Stimulated activated CD8-positive, alpha-beta memory T cell treated with anti-CD3 and anti-CD28 coated beads, Interleukin-7, amount 100 ng/mL, for 48 hours (primary cell): ENCODE results near the gene CRYGA.
A peak's percentile ranks its signal among the peaks of the same experiment; 100 is the strongest.

ENCODE experiments used
- DNase-seq, 2 donors: peaks; one replicate each; pipeline ENCODE4 v3.0.0-alpha.2; 2020; ENCODE audit warnings: low read depth in 1 of 2; ENCODE audit errors: extremely low read depth in 1 of 2

The CRYGA gene, protein sequence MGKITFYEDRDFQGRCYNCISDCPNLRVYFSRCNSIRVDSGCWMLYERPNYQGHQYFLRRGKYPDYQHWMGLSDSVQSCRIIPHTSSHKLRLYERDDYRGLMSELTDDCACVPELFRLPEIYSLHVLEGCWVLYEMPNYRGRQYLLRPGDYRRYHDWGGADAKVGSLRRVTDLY

DNA sequence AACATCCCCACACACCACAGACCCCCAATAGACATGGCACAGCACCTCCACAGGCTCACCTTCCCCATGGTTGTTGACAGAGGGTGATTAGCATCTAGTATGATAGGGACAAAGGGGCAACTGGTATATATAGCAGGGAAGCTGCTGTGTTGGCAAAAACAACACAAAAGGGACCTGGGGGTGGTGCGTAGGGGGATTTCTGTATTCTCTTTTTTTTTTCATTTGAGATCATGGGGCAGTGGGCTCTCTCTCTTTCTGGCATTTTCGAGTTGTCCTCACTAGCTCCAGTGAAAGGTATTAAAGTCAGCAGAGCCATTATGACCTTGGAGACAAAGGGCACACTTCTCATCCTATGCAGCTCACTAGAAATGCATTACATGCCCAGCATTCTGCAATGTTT lies at the start of gene CRYGA:
TSS of gene CRYGA (minus strand) at position 101 of the 400 bp plus-strand sequence. CDS start at position 68, 33 bp downstream.
- DNase-seq: no peak

DNA sequence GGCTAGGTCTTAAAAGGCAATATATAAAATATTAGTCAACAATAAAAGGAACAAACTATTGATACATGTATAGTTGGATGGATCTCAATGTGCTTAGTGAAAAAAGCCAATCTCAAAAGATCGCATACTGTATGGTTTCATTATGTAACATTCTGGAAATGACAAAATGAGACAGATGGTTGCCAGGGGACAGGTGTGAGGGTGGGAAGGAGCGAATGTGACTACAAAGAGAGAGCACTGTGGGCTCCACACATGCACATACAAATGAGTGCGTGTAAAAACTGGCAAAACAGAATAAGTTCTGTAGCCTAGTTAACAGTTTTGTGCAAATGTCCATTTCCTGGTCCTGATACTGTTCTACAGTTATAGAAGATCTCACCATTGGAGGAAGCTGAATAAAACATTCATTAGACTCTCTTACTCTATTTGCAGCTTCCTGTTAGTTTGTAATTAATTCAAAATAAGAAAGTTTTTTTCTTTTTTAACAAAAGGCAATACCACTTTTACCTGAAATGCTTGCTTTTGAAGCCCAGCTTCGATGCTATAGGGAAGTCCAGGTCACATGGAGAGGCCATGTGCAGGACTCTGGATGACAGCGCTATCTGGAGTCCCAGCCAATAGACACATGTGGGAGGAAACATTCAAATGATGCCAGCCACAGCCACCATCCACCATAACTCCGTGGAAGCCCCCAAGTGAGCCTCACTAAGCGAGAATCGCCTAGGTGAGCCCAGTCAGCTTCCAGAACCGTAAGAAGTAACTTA lies 47.5 kb upstream of the CRYGA start:
- DNase-seq: no peak

DNA sequence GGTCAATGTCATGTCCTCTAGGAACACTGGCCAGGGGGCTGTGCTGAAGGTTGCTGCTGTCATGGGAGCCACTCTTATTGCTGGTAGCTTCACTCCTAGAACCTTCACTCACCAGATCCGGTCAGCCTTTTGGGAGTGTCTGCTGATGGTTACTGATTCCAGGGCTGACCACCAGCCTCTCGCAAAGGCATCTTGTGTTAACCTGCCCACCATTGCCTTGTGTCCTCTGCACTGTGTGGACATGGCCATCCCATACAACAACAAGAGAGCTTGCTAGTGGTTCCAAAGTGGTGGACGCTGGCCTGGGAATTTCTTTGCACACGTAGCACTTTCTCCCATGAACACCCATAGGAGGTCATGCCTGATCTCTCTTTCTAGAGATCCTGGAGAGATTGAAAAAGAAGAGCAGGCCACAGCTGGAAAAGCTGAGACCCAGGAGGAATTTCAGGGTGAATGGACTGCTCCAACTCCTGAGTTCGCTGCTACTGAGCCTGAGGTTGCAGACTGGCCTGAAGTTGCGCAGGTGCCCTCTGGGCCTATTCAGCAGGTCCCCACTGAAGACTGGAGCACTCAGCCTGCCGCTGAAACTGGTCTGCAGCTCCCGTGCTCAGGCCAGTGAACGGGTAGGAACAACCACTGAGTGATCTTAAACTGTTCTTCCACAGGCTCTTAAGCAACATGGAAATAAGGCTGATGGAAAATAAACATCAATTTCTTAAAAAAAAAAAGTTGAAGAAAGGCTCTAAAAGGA lies 45.1 kb upstream of the CRYGA start:
- DNase-seq: no peak

DNA sequence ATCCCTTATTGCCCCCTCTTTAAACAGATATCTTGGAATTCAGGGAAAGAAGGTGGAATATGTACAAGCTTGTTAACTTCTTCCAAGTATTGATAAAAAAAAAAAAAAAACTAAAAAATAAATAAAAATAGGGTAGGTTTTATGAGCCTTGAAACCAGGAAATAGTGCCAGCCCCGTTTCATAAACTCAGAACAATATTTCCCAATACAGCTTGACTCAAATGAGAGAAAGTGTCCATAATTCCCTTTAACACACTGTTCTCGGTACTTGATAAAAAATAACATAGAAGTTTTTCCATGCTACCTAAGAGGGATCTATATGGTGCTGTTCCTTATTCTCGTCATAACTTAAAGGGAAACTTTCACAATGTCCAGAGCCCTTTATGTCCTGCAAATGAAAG lies 44.4 kb upstream of the CRYGA start:
- DNase-seq: no peak

DNA sequence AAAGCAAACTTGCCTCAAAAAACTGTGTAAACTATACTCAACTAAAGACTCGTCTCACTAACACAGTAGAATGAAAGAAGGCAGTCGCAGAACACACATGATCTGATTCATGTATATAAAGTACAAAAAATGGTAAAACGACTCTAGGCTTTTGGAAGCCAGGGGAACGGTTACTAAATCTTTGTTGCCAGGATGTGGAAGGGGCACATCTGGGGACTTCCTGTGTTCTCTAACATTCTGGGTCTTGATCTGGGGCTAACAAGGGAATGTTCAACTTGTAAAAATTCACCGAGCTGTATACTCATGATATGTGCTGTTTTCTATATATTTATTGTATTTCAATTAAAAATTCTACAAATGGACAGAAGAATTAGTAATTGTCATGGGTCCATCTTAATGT lies 40.8 kb upstream of the CRYGA start:
- DNase-seq: no peak

DNA sequence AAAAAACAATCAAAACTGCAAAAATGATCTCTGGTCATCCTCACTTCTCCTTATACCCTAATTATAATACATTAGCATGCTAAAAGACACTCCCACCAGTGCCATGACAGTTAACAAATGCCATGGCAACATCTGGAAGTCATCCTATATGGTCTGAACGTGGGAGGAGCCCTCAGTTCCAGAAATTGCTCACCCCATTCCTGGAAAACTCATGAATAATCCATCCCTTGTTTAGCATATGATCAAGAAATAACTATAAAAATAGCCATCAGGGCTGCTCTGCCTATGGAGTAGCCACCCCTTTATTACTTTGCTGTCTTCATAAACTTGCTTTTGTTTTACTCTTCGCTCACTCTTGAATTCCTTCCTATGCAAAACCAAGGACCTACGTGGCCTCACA lies 32.1 kb upstream of the CRYGA start:
- no peak for DNase-seq

DNA sequence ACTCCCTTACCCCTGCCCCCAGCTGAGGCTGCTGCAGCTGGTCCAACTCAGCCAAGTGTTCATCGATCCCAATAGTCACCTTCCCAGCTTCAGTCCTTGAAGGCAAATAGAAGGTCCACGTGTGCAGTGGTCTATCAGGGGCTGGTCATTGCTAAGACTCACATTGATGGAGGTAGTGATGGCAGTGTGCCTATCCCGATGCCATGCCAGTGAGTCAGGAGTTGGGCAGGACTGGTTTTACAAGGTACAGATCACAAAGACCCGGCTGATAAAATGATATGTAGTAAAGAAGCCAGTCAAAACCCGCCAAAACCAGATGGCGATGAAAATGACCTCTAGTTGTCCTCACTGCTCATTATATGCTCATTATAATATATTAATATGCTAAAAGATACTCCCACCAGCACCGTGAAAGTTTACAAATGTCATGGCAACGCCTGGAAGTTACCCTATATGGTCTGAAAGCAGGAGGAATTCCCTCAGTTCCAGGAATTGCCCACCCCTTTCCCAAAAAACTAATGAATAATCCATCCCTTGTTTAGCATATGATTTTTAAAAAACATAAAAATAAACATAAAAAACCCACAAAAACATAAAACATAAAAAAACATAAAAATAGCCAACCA lies 29.3 kb upstream of the CRYGA start:
- no peak for DNase-seq

DNA sequence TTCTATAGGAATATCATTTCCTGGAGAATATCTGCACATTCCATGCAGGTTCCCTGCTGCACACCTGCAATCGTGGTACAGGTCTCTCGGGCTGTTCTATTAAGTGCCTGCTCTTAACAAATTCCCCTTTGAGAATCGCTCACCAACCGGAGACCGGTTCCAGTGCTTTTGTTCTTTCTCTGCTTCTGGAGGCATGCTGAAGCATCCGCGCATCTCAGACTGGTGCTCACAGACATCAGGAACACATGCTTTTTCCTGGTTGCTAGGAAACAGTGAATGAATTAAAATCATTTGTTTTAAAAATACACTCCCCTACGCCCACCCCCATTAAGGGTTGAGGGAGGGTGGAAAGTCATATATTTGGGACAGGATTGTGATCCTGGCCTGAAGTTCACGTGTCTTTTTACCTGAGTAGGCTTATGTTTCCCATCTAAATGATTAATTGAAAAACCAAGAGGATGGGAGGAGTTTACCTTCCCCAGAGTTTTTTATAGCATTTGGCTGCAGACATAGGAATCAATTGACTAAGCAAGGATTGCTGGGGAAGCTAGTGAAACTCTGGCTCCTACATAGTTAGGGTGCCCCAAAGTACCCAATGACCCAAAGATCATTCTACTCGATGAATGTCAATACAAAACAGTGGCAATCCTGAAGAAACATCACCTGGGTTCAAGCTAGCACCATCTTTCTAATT lies 26.6 kb upstream of the CRYGA start, which contains the start of gene C2orf80:
TSS of gene C2orf80 (minus strand) at position 221 of the 694 bp plus-strand sequence. CDS start 3,044 bp downstream, outside the sequence.
- DNase-seq: no peak

DNA sequence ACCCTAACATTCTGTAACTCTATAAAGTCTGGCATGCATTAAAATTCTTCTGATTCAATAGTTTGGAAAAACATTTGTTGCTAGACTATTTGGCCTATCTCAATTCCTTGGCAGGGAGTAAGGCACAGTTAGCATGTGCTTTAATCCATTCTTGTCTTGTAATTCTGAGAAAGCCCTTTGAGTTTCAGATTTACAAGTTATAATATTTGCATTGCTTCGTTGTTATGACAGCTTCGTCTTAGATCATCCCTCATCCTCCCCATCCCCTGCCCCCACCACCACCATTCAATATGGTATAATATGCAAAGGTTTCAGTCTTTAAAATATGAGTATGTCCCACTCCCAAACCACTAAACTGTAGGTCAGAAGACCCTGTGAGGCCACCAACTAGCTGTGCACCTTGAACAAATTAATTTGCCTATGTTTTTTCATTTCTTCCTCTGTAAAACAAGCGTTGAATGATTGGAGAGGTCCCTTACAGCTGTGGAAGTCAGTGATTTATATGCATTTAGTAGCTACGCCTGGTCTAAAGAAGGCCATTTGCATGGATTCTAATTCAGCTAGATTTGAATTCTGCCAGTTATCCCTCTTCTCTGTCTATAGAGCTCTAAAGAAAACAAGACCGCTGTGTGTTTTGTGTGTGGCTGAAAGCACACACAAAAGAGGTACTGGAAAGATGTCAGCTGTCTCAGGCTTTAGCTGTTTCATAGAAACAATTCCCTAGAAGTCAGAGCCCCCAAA lies 25.9 kb upstream of the CRYGA start:
- no peak for DNase-seq

GRCh38 chr2:208186893-208187292 lies 23.5 kb upstream of the CRYGA start:
- no peak for DNase-seq

GRCh38 chr2:208186465-208186864 lies 23.1 kb upstream of the CRYGA start:
- DNase-seq: no peak

GRCh38 chr2:208183972-208184705 lies 20.8 kb upstream of the CRYGA start:
- DNase-seq: no peak

DNA sequence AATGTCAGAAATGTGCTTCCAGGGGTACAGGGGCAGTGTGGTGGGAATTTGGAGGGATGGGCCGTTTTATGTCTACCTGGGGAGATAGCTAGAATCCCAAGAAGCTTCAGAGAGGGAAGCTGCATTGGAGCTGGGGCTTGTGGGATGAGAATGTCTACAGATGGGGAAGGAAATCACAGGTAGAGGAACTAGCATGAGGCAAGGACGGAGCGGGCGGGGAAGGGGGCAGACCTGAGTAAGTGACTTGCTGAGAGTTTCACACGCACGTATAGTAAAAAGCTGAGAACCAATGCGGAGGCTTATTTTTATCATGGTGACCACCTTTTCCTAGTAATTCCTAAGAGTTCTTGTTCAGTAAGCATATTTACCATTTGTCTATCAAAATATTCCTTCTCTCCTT lies 20.1 kb upstream of the CRYGA start:
- no peak for DNase-seq

DNA sequence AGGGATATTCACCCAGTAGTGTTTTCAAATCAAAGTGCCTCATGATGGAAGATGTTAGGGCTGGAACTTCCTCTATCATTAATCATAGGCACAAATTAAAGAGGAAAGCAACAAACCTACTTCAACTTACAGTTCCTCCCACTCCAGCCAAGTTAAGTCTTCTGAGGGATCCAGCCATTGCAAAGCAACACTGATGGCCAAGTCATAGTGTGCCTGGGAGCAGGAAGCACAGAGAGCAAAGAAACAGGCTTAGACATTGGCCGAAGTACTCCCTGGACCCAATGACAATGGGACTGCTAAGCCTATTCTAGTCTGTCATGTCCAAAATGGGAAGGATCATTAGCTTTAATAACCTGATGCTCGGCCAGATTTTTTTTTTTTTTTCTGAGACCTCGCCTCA lies 19.4 kb upstream of the CRYGA start:
- DNase-seq: no peak

DNA sequence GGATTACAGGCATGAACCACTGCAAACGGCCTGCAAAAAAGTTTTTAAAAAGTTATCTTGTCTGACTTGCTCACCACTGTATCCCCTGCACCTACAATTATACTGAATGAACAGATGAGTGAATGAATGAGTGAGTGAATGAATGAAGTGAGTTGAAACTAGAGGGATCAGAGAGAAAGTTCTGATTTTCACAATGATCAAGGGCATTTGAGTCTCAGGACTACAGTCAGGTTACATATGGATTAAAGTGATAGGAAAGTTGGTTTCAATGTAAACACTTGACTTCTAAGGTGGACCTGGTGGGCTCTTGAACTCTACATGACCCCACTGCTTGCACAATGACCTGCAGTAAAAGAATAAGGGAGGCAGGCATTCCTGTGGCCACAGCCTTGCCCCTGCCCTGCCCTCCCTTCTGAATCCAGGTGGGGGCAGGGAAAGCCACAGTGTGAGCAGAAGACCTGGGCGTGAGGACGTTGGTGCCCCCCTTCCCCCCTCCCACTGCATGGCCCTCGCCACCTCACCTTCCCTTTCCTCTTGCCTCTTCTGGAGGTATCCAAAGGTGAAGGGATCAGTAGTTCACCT lies 15.7 kb upstream of the CRYGA start:
- no peak for DNase-seq

GRCh38 chr2:208175840-208176153 lies 12.4 kb upstream of the CRYGA start:
- DNase-seq: no peak

DNA sequence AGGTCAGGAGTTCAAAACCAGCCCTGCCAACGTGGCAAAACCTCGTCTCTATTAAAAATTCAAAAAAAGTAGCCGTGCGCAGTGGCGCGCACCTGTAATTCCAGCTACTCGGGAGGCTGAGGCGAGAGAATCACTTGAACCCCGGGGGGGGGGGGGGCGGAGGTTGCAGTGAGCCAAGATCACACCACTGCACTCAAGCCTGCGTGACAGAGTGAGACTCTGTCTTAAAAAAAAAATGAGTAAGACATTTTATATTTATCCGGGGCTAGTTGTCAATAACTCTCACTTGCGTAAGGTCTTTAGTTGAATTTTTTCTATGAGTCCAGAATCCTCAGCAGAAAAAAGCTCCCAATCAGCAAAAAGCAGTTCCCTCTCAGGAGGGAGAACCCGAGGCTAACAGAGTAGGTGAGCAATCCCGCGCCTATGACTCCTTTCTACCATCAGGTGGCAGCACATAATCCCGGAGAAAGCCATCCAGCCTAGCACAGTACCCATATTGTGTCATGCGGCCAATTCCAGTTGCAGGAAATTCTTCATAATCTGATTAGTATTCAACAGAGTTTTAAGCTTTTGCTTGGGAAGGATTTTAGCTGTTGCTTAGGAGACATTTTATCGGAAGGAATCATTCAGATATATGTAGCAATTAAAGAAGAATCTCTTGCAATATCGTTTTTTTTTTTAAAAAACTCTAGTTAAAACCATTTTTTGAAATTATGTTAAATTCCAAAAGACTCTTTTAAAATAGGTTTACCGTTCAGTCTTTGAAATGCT lies 11.9 kb upstream of the CRYGA start:
- DNase-seq: peak; percentile 18 to 43

GRCh38 chr2:208174144-208174543 lies 10.8 kb upstream of the CRYGA start:
- no peak for DNase-seq
